GM18519 (cell line): Measurements from ENCODE around the gene MAB21L1.

Source experiments
- ATAC-seq: cut with Tn5 transposase; IDR thresholded peaks from one replicate; pipeline ENCODE4 v1.9.1; 2021; ENCODE audit warnings: mild to moderate bottlenecking, moderate library complexity; ENCODE audit not compliant: unreplicated experiment, low FRiP score

Gene MAB21L1

DNA sequence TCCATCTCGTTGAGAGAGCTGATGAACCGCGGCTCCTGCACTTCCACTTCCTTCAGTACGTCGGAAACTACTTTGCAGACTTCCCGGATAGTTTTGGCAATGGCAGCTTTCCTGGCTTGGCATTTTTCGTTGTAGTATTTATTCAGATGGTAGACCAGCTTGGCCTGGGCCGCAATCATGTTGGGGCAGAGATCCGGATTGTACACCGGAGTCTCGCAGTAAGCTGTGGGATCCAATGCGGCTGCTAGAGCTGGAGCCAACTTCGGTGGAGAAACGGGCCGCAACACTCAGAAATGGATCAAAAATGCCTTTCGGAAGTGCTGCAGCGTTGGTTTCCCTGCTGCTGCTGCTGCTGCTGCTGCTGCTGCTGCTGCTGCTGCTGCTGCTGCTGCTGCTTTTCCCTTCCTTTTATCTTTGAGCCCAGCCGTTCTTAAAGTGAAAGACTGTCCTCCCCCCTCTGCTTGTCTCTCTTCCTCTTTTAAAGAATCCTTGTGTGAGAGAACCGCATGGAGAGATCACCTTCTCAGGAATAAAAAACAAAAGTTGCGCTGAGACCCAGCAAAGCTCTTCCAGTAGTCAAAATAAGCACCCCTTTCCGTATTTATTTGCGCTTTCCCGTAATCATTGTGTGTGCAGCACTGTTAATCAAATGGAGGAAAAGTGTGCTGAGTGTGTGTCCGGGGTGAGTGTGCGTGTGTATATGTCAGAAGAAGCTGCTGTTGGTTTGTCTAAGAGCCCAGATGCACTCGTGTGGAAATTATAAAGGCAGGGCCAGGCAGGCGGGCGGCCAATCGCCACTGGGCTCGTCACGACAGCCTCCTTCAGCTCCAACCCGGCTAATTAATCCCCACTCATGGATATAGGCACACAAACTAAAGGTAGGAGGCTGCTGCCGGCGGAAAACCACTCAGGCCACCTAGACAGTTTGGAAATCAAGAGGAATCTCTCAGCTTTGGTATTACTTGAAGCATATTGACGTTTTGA, at the start of gene MAB21L1:
Gene MAB21L1, minus strand, starts transcription at position 730 of the 984 bp plus-strand sequence. Its CDS starts 551 bp downstream, at position 179.
- no peak for ATAC-seq

DNA sequence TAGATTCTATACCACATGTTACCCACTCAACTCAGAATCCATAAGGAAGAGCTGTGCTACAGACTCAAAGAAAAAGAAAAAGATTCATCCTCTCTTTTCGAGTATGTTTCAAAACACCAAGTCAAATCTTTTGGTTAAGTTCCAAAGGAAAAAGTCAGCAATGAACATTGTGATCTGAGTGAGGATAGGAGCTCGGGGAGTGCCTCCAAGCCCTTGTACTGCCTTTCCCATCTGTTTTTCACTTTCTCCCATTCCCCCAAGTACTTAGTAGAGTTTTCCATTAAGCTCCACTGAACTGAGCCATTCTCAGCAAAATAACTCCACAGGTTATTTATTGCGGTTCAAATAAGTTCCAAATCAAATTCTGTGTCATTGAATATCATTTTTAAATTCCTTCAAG, 47.7 kb upstream of the MAB21L1 start:
- no peak for ATAC-seq

DNA sequence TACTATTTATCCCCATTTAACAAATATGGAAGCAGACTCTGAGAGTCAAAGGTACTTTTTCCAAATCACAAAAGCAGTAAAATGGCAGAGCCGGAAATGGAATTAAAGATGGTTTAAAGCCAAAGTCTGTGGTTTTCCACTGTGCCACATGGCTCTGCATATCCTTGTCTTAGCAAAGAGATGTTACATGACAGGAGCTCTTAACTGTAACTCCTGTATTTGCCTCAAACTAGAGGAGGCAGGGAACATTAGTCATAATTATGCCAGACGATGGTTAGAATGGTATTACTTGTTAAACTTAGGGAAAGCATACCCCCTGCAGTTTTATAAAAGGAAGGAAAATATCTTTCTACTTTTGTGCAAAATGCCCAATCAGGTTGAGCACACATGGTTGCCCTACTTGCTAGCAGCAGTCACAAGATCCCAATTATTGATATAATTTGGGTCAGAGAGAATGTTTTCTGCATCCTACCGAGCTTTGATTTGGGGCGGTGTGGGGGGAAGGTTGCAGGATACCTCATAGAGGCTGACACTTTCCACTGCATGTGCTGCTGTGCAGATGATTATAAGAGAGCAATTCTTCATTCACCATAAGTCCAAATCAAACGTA, 42.0 kb upstream of the MAB21L1 start:
- ATAC-seq = no peak

DNA sequence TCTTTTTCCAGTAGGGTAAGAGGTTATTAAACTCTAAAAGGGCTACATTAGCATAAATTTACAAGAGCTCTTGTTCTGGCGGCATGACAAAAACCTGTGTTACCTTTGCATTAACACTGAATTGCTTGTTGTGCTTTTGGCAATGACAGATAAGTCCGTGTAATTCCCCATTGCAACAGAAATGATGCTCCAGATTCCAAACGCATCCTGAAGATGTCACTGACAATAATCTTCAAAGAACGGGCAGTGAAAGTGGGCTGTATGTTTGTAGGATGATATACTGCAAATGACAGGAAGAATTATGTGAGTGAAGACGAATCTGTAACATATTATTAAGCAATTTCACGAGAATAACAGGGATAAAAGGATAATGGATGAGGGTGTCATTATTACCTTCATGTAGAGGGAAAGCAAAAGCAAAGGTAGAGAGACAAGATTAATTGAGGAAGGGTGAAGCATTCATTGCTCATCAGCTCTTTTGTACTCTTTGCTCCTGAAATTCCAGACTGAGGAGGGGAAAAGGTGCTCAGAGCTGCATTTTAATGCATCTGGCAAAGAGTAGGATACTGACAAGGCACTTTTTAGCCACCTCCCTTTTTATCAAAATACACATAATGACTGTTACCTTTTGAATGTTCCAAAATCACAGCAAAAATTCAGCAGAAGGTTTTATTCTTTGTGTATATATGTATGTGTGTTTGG, 38.5 kb upstream of the MAB21L1 start:
- no peak for ATAC-seq

DNA sequence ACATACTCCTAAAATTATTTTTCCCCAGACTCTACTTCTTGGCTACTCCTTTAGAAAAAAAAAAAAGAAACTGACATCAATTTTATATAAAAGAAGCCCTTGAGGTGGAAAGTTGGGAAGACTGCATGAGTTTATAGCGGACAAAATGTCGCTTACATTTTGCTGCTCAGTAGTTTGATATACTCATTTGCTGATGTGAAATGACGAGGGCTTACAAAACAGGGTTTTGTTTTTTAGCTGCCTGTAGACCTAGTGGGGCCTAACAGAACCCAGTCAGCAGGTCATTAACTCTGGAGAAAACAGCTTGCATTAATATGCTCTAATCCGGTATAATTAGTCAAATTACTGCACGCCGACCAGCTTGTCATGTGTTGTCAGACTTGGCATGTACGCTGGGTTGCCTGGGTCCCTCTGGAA, 37.6 kb upstream of the MAB21L1 start:
- no peak for ATAC-seq

DNA sequence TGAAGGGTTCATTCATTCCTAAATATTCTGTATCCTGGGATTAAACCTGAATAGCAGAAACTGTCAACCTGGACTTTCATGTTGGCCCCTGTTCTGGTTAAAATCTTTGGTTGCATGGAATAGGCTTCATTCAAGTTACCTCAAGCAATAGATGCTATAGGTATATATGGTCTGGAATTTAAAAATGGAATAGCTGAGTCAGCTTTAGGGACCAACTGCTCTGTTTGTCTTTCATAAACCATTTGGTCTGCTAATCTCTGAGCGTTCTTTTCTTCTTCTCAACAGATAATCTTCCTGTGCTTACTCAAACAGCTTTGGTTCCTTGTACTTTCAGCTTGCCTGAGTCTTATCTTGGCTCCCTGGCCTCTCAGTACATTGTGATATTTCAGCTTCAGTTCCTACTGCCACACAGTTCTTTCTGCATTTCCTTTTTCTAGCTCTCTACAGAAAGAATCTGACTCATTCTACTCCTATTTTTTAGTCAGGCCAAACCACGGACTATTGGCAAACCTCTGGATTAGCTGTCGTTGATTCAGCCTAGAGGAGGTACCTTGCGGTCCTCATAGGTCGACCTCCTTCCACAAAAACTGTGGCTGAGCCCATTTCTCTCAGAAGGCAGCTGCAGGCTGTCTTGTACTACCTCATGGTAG, 35.9 kb upstream of the MAB21L1 start:
- ATAC-seq = no peak

DNA sequence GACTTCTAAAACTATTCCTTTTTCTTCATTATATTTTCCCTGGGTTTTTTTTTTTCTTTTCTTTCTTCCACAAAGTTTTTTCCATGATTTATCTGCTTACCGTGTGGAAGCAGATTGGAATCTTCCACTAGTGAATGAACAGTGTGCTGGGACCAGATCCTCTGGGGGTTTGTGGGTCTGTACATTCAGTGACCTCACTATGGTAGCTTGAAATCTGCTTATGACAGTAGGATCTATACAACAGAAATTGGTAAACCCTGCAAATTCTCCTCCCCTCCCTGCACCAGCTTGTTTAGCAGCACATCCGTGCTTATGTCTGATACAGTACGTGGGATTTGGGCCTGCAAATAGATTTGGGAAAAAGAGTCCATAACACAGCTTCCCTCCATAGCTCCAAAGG, 26.0 kb upstream of the MAB21L1 start:
- ATAC-seq = no peak

DNA sequence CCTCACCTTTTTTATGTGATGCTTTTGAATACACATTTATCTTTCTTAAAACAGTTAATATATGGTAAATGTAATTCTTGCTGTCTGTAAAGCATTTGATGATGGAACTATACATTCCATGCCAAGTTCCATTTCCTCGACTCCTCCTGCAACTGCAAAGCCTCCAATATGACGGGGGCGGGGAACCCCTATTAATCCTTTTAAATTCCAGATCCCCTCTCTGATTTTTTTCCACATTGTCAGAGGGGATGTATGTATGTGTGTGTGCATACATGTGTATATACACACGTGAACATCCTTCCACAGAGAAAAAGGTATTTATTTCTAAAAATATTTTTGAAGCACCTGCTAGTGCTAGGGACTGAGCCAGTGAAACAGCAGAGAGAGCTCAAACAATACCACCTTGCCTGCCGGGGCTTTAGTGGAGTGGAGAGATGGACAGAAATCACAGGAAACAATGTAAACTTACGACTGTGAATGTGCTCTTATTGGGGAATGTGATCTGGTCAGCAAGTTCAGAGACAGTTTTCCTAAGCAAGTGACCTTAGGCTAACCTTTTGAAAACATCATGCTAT, 25.3 kb upstream of the MAB21L1 start:
- ATAC-seq = no peak

DNA sequence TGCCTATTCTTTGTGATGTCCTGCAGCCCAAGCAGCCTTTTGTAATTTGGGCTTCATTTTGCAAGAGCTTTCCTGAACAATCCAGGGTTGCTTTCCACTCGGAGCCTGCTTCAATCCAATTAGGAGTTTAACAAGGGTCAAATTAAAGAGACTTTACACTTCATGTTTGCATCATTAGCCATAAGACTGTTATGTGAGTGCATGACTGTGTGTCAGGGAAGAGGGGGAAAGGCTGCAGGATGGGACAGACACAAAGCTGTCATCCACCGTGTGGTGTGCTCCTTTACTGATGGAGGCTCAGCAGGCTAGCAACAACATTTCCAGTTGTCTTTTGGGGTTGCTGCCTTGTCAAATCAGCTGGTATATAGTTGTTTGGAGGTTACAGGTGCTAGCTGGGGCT, 23.7 kb upstream of the MAB21L1 start:
- no peak for ATAC-seq

DNA sequence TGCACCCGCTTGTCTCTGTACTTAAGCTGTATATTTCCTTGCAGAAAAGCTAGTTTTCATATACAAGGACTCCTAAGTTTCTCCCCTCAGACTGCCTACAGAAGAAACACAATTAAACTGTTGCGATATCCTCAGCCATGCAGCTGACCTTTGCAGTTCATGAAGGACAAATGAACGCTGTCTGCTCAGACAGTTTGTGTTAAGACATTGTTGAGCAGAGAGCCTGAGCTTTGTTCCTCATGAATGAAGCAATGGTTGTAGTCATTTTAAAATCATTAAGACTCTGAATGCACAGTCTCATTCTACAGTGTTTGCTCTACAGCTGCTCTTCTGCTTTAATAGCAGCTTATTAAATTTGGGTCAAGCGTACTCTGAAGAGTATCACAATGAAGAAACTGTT, 23.2 kb upstream of the MAB21L1 start:
- ATAC-seq = no peak

DNA sequence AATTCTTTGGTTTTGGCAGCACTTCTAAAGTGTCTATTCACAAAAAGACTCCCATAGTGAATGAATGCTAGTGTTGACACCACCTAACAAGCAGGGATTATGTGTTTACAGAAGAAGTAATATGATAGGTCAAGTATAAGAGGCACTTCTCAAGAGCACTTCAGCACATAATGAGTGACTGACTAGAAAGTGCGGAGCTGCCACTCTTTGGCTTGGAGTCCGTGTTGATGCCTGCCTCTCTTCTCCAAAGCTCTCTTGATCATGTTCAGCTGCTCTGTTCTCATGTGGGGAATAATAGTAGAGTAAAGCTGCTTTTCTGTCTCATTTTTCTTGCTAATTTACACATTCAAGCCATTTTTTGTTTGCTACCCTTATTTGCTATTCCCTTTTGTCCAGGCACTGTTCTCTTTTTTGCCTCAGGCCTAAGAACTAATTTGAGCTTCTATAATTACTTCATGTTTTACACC, 22.7 kb upstream of the MAB21L1 start:
- no peak for ATAC-seq

DNA sequence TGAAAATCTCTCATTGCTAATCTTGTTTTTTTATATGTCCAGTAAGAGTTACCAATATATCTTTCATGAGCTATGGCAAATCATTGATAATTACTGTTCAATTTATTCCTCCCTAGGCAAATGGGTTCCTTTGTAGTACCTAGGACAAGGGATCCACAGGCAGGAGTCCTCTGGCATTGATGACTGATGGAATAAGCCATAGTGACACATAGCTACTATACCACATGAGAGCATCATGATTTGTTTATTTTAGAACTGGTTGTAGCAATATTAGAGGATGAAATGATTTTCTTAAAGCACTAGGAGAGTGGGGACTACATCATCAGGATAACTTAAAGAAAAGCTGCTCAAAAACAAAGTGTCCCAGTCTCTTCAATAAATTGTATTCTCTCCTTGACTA, 21.7 kb upstream of the MAB21L1 start:
- ATAC-seq = no peak

DNA sequence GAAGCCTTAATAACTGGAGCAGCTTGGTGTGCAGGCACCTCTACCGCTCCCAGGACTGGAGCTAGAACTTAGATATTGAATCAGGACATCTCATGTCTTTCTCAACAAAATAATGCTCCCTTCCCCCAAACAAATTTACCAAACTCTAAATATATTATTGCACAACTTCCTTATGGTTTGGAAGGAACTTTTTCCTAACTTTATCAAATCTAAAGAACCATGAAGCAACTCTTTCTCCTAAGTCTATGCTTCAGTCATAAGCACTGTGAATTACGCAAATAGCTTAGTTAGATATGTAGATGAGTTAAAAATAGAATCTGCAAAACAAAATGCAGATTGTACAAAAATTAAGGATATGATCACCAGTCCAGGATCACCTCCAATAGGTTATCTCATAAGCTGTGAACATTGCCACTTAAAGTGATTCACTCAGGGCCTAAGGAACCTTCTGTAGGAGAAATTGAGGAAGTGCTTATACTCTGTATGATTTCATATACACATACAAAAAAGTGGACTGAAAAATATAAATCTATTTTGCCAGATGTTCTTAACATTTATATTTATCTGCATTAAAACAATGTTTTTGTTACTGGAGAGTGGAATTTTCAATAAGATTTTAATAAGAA, 20.4 kb upstream of the MAB21L1 start:
- ATAC-seq = no peak

DNA sequence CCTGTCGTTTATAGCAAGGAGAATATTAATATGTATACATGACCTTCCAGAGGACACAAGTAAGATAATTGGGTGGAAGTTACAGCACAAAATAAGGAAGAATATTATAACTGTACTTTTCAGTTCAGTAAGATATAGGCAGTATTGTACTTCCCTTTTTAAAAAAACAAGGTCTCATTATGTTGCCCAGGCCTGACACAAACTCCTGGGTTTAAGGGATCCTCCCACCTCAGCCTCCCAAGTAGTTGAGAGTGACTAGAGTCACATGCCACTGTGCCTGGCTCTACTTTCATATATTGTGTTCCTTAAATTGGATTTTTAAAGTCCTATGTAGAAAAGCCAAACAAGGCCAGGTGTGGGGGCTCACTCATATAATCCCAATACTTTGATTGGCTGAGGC, 19.5 kb upstream of the MAB21L1 start:
- no peak for ATAC-seq

DNA sequence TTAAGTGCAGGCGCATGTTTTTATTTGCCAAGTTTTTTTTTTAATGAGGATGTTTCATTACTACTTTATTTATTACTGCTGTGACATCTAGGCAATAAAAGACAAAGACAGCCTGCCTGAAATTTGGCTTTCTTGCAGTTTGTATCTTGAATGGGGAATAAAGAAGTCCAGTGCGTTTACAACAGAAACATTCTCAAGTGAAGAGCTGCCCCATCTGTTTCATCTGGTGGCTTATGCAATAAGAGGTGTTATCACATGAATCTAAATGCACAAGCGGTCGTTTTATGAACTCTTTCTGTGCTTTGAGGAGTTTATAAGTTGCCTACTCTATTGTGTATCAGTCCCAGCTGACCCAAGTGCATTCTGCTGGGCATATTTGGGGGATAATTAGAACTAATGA, 12.6 kb upstream of the MAB21L1 start:
- no peak for ATAC-seq

DNA sequence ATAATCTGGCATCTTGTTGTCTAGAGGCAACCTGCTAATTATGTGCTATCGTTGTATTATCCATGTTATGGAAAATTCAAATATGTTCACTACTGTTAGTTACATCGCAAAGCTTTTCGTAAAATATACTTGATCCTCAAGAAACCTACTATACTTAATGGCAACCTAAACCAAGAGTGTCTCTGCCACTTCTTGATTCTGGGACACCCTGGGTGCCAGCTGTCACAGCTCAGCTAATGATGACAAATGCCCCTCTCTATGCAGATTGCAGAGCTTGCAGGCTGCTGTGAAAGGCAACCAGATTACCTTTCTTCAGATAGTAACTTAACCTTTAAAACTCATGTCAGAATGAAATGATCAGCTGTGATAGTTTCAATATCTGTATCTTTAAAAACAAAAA, 8.9 kb upstream of the MAB21L1 start:
- ATAC-seq = no peak

DNA sequence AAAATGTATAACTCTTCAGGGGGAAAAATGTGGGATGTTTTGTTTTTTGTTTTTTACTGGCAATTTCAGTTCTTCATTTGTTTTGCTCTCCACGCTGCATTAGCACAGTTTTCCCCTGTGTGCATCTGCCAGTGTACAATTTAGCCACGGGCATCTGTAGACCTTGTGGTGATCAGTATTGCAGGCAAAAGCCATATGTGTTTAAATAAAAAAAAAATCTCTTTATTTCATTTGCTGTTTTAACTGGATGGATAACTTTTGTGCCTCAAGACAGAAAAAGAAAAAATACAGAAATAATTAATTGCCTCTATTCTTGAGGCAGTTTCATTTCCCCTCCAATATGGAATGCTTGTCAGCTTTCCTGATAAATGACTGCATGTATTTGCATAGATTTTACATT, 7.9 kb upstream of the MAB21L1 start:
- ATAC-seq = no peak

DNA sequence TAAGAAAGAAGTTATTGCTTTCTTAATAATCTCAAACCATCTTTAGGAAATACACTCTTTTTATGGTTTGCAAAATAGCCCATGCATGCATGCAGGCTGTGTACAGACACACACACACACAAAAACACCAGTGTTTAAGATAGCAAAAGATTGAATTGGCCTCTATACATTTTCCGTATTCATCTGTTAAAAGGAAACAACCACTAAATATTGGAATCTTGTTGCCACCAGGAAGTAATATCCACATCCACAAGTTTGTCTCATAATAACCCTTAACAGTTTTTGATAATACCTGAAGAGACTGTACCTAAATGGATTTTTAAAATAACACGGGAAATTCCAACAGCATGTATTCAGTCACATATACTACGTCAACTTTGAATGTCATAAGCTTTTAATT, 7.3 kb upstream of the MAB21L1 start:
- no peak for ATAC-seq

DNA sequence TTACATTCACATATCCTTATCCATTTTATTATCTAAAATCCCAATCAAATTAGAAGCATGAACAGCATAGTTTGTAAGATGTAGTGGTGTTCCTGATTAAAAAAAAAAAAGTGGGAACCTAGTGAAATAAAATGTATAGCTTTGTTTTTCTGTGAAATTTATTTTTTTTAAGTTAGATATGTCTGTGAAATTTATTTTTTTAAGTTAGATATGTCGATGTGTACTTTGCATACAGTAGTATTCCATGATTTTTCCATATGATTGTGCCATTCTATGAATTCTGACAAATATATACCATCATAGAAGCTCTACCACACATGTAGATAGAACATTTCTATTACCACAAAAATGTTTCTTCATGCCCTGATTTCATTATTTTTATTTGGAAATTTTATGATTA, 6.0 kb upstream of the MAB21L1 start:
- ATAC-seq = no peak

DNA sequence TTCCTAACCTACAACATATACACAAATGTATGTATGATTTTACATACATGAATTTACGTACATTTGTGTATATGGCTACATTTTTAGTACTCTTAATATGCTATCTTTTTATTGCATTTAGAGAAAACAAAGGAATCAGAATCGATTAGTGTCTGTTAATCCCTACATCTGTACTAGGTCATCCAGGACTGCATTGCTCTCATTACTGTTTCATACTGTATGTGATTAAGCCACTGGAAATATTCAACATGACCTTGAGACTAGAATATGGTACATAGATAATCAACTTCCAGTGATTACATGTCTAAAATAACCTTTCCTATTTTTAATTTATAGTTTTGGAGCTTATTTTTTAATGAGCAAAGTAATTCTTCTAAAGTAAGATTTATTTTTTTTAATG, 5.3 kb upstream of the MAB21L1 start:
- no peak for ATAC-seq
